GM23338 (cell line): ENCODE data around the gene MMP24OS. TPM values are rescaled to one million over a fixed set of nuclear protein-coding genes. Genes with fewer than 3 reads are reported as not detected.

Experiments used
- ATAC-seq: fragments of 200-7000 bp; cut with Tn5 transposase; 3 replicates; pipeline ENCODE4 v1.9.1; 2020
- DNase-seq: peaks from one replicate; pipeline ENCODE4 v3.0.0-alpha.2; 2015; ENCODE audit warnings: low spot score
- H2AFZ ChIP-seq: fragments of 200-600 bp; sonication (generic); 2 replicates; pipeline ENCODE4 v1.8.0; 2016; ENCODE audit warnings: antibody characterized with exemption, mild to moderate bottlenecking, moderate library complexity
- H3F3A ChIP-seq: fragments of 200-600 bp; sonication (generic); replicated peaks from 2 replicates; pipeline ENCODE4 v1.8.0; 2017; ENCODE audit warnings: antibody characterized with exemption, mixed run types, low read depth
- H3K27ac ChIP-seq: fragments of 200-600 bp; sonication (generic); 2 replicates; pipeline ENCODE4 v1.6.1; 2016; ENCODE audit warnings: low read depth
- H3K27me3 ChIP-seq: fragments of 200-600 bp; sonication (generic); 2 replicates; pipeline ENCODE4 v1.8.0; 2016; ENCODE audit warnings: mild to moderate bottlenecking, mixed run types, moderate library complexity; ENCODE audit not compliant: insufficient read depth
- H3K36me3 ChIP-seq: fragments of 200-600 bp; sonication (generic); 2 replicates; pipeline ENCODE4 v1.8.0; 2016; ENCODE audit warnings: mild to moderate bottlenecking; ENCODE audit not compliant: insufficient read depth
- H3K4me1 ChIP-seq: fragments of 200-600 bp; sonication (generic); 2 replicates; pipeline ENCODE4 v1.8.0; 2016; ENCODE audit warnings: mild to moderate bottlenecking, moderate library complexity; ENCODE audit not compliant: insufficient read depth
- H3K4me2 ChIP-seq: fragments of 200-600 bp; sonication (generic); 2 replicates; pipeline ENCODE4 v1.7.1; 2017; ENCODE audit warnings: mixed run types
- H3K4me3 ChIP-seq: fragments of 200-600 bp; sonication (generic); 2 replicates; pipeline ENCODE4 v1.6.1; 2016; ENCODE audit warnings: mixed run types
- H3K79me2 ChIP-seq: fragments of 200-600 bp; sonication (generic); replicated peaks from 2 replicates; pipeline ENCODE4 v1.8.0; 2017; ENCODE audit warnings: mild to moderate bottlenecking; ENCODE audit not compliant: insufficient read depth
- H3K9me2 ChIP-seq: fragments of 200-600 bp; sonication (generic); 2 replicates; pipeline ENCODE4 v1.8.0; 2017; ENCODE audit not compliant: insufficient read depth
- H4K20me1 ChIP-seq: fragments of 200-600 bp; sonication (generic); replicated peaks from 2 replicates; pipeline ENCODE4 v1.8.0; 2017; ENCODE audit warnings: mild to moderate bottlenecking; ENCODE audit not compliant: insufficient read depth
- H3K27ac Mint-ChIP-seq: 2 replicates; pipeline ENCODE4 v1.8.0; 2020; ENCODE audit warnings: inconsistent platforms, mild to moderate bottlenecking, moderate library complexity, mixed read lengths
- H3K27me3 Mint-ChIP-seq: 3 replicates; pipeline ENCODE4 v1.8.0; 2022; ENCODE audit warnings: low read depth, mild to moderate bottlenecking, moderate library complexity, mixed read lengths, inconsistent platforms; ENCODE audit not compliant: insufficient read depth, poor library complexity
- H3K36me3 Mint-ChIP-seq: 3 replicates; pipeline ENCODE4 v1.8.0; 2021; ENCODE audit warnings: low read depth, mild to moderate bottlenecking, inconsistent platforms, moderate library complexity, mixed read lengths
- H3K4me1 Mint-ChIP-seq: 3 replicates; pipeline ENCODE4 v1.8.0; 2020; ENCODE audit warnings: mild to moderate bottlenecking, inconsistent platforms, mixed read lengths
- H3K4me3 Mint-ChIP-seq: 3 replicates; pipeline ENCODE4 v1.8.0; 2021; ENCODE audit warnings: moderate library complexity, mild to moderate bottlenecking, inconsistent platforms, mixed read lengths
- H3K9me3 Mint-ChIP-seq: 3 replicates; pipeline ENCODE4 v1.8.0; 2020; ENCODE audit warnings: moderate library complexity, mild to moderate bottlenecking, inconsistent platforms, mixed read lengths
- CREB1 ChIP-seq: fragments of 250-450 bp; sonication (Bioruptor Pico); IDR thresholded peaks from 2 replicates; pipeline ENCODE4 v1.5.0; 2020; ENCODE audit warnings: low read depth, mild to moderate bottlenecking, moderate library complexity
- EZH2 ChIP-seq: fragments of 200-600 bp; sonication (generic); IDR thresholded peaks from one replicate; pipeline ENCODE4 v1.8.0; 2017; ENCODE audit warnings: antibody characterized with exemption, mild to moderate bottlenecking, low read depth; ENCODE audit not compliant: unreplicated experiment
- EZH2phosphoT487 ChIP-seq: fragments of 200-600 bp; sonication (generic); IDR thresholded peaks from one replicate; pipeline ENCODE4 v1.8.1; 2018; ENCODE audit warnings: antibody characterized with exemption; ENCODE audit not compliant: unreplicated experiment
- JUNB ChIP-seq: IDR thresholded peaks from one replicate; pipeline ENCODE4 v1.6.1; 2016; ENCODE audit warnings: antibody characterized with exemption; ENCODE audit not compliant: unreplicated experiment
- NANOG ChIP-seq: IDR thresholded peaks from 2 replicates; pipeline ENCODE4 v1.6.1; 2016; ENCODE audit warnings: antibody characterized with exemption, borderline replicate concordance
- POLR2AphosphoS5 ChIP-seq: IDR thresholded peaks from 2 replicates; pipeline ENCODE4 v1.6.1; 2016; ENCODE audit warnings: antibody characterized with exemption, low read depth
- STAT1 ChIP-seq: IDR thresholded peaks from one replicate; pipeline ENCODE4 v1.6.1; 2016; ENCODE audit warnings: antibody characterized with exemption; ENCODE audit not compliant: unreplicated experiment
- ZNF114 ChIP-seq: fragments of 250-450 bp; sonication (Bioruptor Pico); IDR thresholded peaks from 2 replicates; pipeline ENCODE4 v1.5.0; 2020; ENCODE audit warnings: mild to moderate bottlenecking, moderate library complexity
- ZNF331 ChIP-seq: fragments of 250-450 bp; sonication (Bioruptor Pico); IDR thresholded peaks from 2 replicates; pipeline ENCODE4 v1.5.0; 2020; ENCODE audit warnings: low read depth, mild to moderate bottlenecking, moderate library complexity
- polyA plus RNA-seq: library from polyadenylated mRNA; unstranded; fragments of >200 nt; fragmentation: Nextera tagmentation; extraction: Ambion mirVana; gene quantifications from 2 replicates; pipeline ENCODE4 v1.2.1, GENCODE V29; 2016
- total RNA-seq: library from RNA; depleted of rRNA; stranded (reverse); fragments of >200 nt; shearing (Covaris generic); gene quantifications from 2 replicates; pipeline ENCODE4 v1.2.3, GENCODE V29; 2014
- TF ChIP-seq, protein P1 (sequence below), 2 experiments: fragments of 200-600 bp in 1 of 2; sonication (generic) in 1 of 2; conservative IDR thresholded peaks; 2 replicates each; pipeline versions ENCODE4 v1.5.1 to v1.6.1; 2016 to 2017; ENCODE audit warnings: antibody characterized with exemption in 2 of 2, low read depth in 2 of 2, mild to moderate bottlenecking in 2 of 2, moderate library complexity in 1 of 2
- TF ChIP-seq, protein P2 (sequence below): IDR thresholded peaks from one replicate; pipeline ENCODE4 v1.6.1; 2018; ENCODE audit warnings: antibody characterized with exemption; ENCODE audit not compliant: unreplicated experiment
- TF ChIP-seq, protein P3 (sequence below): IDR thresholded peaks from 2 replicates; pipeline ENCODE4 v1.6.1; 2016; ENCODE audit warnings: antibody characterized with exemption
- TF ChIP-seq, protein P4 (sequence below): fragments of 250-450 bp; sonication (Bioruptor Pico); IDR thresholded peaks from 2 replicates; pipeline ENCODE4 v1.5.0; 2020; ENCODE audit warnings: mild to moderate bottlenecking, moderate library complexity

MMP24OS gene
- total and polyA plus RNA-seq, 2 experiments from 2014 or later = 10.5 to 25.4 TPM

DNA sequence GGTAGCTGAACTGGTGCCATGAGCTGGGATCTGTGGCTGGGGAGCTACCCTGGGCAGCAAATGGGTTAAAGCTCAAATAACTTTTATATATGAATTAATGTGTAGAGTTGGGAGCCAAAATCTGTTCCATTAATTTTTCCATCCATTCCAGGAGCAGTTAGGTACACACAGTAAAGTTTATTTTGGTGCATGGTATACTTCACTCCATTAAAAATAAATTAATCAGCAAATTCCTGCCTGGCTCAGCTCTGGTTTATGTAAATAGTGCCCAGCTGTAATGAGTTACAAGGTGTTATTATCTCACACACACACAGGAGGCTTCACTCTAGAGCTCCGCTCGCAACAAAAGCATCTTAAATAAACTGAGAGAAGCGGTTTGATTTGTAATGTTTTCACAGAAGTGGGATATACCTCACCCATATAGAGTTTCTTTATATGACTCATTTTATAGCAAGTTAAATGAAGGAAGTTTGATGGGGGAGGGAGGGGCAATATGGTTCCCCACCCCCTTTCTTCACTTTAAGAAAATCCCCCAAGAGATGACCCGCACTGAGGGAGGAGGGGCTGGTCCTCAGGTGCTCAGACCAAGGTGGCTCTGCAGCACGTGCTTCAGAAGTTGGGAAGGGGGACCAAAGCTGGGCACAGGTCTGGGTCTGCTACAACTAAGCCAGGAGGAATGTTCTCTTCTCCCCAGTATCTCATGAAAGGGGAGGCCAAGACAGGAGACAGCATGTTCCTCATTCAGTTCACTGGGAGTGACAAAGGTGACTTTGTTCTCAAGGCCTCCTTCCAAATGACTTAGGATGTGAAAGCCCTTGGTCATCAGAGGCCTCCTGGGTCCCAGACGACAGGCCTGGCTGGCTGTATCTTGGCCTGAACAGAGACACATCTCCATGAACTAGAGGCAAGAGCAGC lies 24.8 kb upstream of the MMP24OS start:
- peaks cover 8% of the 10 kb centered on the region; the same call in 1 of the 2 replicates for H3F3A ChIP-seq
- no peaks in the 10 kb centered on the region for H3K27me3 ChIP-seq
- no peak overlapping the region for H3K27ac ChIP-seq
- Mint-ChIP-seq H3K27ac (no peak overlapping the region), H3K36me3 (peaks cover 7% of the 10 kb centered on the region; the same call in 1 of the 3 replicates), H3K9me3 (no peaks in the 10 kb centered on the region), H3K27me3 (peaks cover 7% of the 10 kb centered on the region), H3K4me3 (no peak overlapping the region), H3K4me1 (peaks cover 21% of the 10 kb centered on the region)
- H3K4me1 ChIP-seq = peaks cover 9% of the 10 kb centered on the region
- no peak overlapping the region for H3K4me2 ChIP-seq
- H3K4me3 ChIP-seq = no peak overlapping the region
- no peaks in the 10 kb centered on the region for H3K79me2 ChIP-seq
- DNase-seq (no peak), ATAC-seq (no peak)
- H2AFZ ChIP-seq = no peak overlapping the region
- H3K9me2 ChIP-seq = no peaks in the 10 kb centered on the region
- no peaks in the 10 kb centered on the region for H4K20me1 ChIP-seq
- H3K36me3 ChIP-seq = no peaks in the 10 kb centered on the region
- TF ChIP-seq EZH2 (no peak), ZNF331 (CRISPR knock-in tag) (no peak), JUNB (no peak), EZH2phosphoT487 (no peak), NANOG (no peak), POLR2AphosphoS5 (no peak), STAT1 (no peak), ZNF114 (CRISPR knock-in tag) (no peak), CREB1 (CRISPR knock-in tag) (no peak)
- TF ChIP-seq, protein P1, sequence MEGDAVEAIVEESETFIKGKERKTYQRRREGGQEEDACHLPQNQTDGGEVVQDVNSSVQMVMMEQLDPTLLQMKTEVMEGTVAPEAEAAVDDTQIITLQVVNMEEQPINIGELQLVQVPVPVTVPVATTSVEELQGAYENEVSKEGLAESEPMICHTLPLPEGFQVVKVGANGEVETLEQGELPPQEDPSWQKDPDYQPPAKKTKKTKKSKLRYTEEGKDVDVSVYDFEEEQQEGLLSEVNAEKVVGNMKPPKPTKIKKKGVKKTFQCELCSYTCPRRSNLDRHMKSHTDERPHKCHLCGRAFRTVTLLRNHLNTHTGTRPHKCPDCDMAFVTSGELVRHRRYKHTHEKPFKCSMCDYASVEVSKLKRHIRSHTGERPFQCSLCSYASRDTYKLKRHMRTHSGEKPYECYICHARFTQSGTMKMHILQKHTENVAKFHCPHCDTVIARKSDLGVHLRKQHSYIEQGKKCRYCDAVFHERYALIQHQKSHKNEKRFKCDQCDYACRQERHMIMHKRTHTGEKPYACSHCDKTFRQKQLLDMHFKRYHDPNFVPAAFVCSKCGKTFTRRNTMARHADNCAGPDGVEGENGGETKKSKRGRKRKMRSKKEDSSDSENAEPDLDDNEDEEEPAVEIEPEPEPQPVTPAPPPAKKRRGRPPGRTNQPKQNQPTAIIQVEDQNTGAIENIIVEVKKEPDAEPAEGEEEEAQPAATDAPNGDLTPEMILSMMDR (conservative IDR thresholded peaks at IDR 0.05; ENCODE audit: low read depth in 2 of 2) = no peak
- TF ChIP-seq, protein P2, sequence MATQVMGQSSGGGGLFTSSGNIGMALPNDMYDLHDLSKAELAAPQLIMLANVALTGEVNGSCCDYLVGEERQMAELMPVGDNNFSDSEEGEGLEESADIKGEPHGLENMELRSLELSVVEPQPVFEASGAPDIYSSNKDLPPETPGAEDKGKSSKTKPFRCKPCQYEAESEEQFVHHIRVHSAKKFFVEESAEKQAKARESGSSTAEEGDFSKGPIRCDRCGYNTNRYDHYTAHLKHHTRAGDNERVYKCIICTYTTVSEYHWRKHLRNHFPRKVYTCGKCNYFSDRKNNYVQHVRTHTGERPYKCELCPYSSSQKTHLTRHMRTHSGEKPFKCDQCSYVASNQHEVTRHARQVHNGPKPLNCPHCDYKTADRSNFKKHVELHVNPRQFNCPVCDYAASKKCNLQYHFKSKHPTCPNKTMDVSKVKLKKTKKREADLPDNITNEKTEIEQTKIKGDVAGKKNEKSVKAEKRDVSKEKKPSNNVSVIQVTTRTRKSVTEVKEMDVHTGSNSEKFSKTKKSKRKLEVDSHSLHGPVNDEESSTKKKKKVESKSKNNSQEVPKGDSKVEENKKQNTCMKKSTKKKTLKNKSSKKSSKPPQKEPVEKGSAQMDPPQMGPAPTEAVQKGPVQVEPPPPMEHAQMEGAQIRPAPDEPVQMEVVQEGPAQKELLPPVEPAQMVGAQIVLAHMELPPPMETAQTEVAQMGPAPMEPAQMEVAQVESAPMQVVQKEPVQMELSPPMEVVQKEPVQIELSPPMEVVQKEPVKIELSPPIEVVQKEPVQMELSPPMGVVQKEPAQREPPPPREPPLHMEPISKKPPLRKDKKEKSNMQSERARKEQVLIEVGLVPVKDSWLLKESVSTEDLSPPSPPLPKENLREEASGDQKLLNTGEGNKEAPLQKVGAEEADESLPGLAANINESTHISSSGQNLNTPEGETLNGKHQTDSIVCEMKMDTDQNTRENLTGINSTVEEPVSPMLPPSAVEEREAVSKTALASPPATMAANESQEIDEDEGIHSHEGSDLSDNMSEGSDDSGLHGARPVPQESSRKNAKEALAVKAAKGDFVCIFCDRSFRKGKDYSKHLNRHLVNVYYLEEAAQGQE = no peak
- TF ChIP-seq, protein P3, sequence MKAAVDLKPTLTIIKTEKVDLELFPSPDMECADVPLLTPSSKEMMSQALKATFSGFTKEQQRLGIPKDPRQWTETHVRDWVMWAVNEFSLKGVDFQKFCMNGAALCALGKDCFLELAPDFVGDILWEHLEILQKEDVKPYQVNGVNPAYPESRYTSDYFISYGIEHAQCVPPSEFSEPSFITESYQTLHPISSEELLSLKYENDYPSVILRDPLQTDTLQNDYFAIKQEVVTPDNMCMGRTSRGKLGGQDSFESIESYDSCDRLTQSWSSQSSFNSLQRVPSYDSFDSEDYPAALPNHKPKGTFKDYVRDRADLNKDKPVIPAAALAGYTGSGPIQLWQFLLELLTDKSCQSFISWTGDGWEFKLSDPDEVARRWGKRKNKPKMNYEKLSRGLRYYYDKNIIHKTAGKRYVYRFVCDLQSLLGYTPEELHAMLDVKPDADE = no peak
- TF ChIP-seq, protein P4, sequence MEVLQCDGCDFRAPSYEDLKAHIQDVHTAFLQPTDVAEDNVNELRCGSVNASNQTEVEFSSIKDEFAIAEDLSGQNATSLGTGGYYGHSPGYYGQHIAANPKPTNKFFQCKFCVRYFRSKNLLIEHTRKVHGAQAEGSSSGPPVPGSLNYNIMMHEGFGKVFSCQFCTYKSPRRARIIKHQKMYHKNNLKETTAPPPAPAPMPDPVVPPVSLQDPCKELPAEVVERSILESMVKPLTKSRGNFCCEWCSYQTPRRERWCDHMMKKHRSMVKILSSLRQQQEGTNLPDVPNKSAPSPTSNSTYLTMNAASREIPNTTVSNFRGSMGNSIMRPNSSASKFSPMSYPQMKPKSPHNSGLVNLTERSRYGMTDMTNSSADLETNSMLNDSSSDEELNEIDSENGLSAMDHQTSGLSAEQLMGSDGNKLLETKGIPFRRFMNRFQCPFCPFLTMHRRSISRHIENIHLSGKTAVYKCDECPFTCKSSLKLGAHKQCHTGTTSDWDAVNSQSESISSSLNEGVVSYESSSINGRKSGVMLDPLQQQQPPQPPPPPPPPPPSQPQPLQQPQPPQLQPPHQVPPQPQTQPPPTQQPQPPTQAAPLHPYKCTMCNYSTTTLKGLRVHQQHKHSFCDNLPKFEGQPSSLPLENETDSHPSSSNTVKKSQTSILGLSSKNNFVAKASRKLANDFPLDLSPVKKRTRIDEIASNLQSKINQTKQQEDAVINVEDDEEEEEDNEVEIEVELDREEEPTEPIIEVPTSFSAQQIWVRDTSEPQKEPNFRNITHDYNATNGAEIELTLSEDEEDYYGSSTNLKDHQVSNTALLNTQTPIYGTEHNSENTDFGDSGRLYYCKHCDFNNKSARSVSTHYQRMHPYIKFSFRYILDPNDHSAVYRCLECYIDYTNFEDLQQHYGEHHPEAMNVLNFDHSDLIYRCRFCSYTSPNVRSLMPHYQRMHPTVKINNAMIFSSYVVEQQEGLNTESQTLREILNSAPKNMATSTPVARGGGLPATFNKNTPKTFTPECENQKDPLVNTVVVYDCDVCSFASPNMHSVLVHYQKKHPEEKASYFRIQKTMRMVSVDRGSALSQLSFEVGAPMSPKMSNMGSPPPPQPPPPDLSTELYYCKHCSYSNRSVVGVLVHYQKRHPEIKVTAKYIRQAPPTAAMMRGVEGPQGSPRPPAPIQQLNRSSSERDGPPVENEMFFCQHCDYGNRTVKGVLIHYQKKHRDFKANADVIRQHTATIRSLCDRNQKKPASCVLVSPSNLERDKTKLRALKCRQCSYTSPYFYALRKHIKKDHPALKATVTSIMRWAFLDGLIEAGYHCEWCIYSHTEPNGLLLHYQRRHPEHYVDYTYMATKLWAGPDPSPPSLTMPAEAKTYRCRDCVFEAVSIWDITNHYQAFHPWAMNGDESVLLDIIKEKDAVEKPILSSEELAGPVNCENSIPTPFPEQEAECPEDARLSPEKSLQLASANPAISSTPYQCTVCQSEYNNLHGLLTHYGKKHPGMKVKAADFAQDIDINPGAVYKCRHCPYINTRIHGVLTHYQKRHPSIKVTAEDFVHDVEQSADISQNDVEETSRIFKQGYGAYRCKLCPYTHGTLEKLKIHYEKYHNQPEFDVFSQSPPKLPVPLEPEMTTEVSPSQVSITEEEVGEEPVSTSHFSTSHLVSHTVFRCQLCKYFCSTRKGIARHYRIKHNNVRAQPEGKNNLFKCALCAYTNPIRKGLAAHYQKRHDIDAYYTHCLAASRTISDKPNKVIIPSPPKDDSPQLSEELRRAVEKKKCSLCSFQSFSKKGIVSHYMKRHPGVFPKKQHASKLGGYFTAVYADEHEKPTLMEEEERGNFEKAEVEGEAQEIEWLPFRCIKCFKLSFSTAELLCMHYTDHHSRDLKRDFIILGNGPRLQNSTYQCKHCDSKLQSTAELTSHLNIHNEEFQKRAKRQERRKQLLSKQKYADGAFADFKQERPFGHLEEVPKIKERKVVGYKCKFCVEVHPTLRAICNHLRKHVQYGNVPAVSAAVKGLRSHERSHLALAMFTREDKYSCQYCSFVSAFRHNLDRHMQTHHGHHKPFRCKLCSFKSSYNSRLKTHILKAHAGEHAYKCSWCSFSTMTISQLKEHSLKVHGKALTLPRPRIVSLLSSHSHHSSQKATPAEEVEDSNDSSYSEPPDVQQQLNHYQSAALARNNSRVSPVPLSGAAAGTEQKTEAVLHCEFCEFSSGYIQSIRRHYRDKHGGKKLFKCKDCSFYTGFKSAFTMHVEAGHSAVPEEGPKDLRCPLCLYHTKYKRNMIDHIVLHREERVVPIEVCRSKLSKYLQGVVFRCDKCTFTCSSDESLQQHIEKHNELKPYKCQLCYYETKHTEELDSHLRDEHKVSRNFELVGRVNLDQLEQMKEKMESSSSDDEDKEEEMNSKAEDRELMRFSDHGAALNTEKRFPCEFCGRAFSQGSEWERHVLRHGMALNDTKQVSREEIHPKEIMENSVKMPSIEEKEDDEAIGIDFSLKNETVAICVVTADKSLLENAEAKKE (CRISPR knock-in tag) = no peak
